Activated T-helper 2 cell treated with anti-CD3 and anti-CD28 coated beads, Interferon-gamma antibody, Interleukin-2, Interleukin-4, amounts not matched to agents 10 μg/mL and 5 μg/mL and 100 μg/mL, durations not matched to agents 14 hours and 24 hours and 36 hours (primary cell): Measurements from ENCODE around the gene ARHGAP24. TPM values are rescaled to one million over a fixed set of nuclear protein-coding genes. Genes with fewer than 3 reads are reported as not detected.

Experiments
- DNase-seq: peaks from one replicate; pipeline ENCODE4 v3.0.0; 2021; ENCODE audit warnings: low spot score
- H3K27ac Mint-ChIP-seq: one replicate; pipeline ENCODE4 v1.8.0; 2021; ENCODE audit warnings: mixed read lengths
- H3K27me3 Mint-ChIP-seq: one replicate; pipeline ENCODE4 v1.8.0; 2021; ENCODE audit warnings: low read depth, mixed read lengths
- H3K36me3 Mint-ChIP-seq: one replicate; pipeline ENCODE4 v1.8.0; 2021; ENCODE audit warnings: low read depth, mixed read lengths
- H3K4me1 Mint-ChIP-seq: one replicate; pipeline ENCODE4 v1.8.0; 2021; ENCODE audit warnings: low read depth, mixed read lengths
- H3K4me3 Mint-ChIP-seq: one replicate; pipeline ENCODE4 v1.8.0; 2021; ENCODE audit warnings: low read depth, mild to moderate bottlenecking, moderate library complexity, mixed read lengths
- H3K9me3 Mint-ChIP-seq: one replicate; pipeline ENCODE4 v1.8.0; 2021; ENCODE audit warnings: mixed read lengths
- intact Hi-C: fragments of 100-400 bp; cut with micrococcal nuclease; formaldehyde crosslinking; loops from one replicate; pipeline ENCODE4 v1.15.1; 2023
- total RNA-seq: library from RNA; stranded (reverse); gene quantifications from 2 replicates; pipeline ENCODE4 v1.2.3, GENCODE V29; 2022

The ARHGAP24 gene
- total RNA-seq, 1 donor from 2014 or later = not detected

GRCh38 chr4:85928775-85929591 lies 454.0 kb downstream of the ARHGAP24 start:
- no peak overlapping the region for H3K4me3 Mint-ChIP-seq
- H3K27ac Mint-ChIP-seq = no peak overlapping the region
- no peaks in the 10 kb centered on the region for H3K9me3 Mint-ChIP-seq
- H3K4me1 Mint-ChIP-seq = peaks cover 2% of the 10 kb centered on the region
- peaks cover 6% of the 10 kb centered on the region for H3K27me3 Mint-ChIP-seq
- intact Hi-C loops = no loop called here
- H3K36me3 Mint-ChIP-seq = no peaks in the 10 kb centered on the region
- no peak for DNase-seq

GRCh38 chr4:85929961-85930665 lies 455.2 kb downstream of the ARHGAP24 start:
- intact Hi-C loops = no loop called here
- Mint-ChIP-seq H3K36me3 (no peaks in the 10 kb centered on the region), H3K27me3 (peaks cover 6% of the 10 kb centered on the region), H3K9me3 (no peaks in the 10 kb centered on the region), H3K4me3 (no peak overlapping the region), H3K4me1 (peaks cover 2% of the 10 kb centered on the region), H3K27ac (no peak overlapping the region)
- DNase-seq = no peak

- no peaks in the 10 kb centered on the region for H3K9me3 Mint-ChIP-seq
- H3K27ac Mint-ChIP-seq = no peak overlapping the region
- peaks cover 2% of the 10 kb centered on the region for H3K4me1 Mint-ChIP-seq
- no peak overlapping the region for H3K4me3 Mint-ChIP-seq
- intact Hi-C loops = no loop called here
- DNase-seq = no peak
- no peaks in the 10 kb centered on the region for H3K36me3 Mint-ChIP-seq
- peaks cover 6% of the 10 kb centered on the region for H3K27me3 Mint-ChIP-seq
Observed at GRCh38 chr4:85932500-85933290, 457.7 kb downstream of the ARHGAP24 start.

- Mint-ChIP-seq H3K36me3 (no peaks in the 10 kb centered on the region), H3K27ac (no peak overlapping the region), H3K4me1 (peaks cover 2% of the 10 kb centered on the region), H3K27me3 (peaks cover 6% of the 10 kb centered on the region), H3K4me3 (no peak overlapping the region), H3K9me3 (no peaks in the 10 kb centered on the region)
- no peak for DNase-seq
- intact Hi-C loops = no loop called here
Observed at GRCh38 chr4:85933291-85933640, 458.3 kb downstream of the ARHGAP24 start.

- Mint-ChIP-seq H3K9me3 (no peaks in the 10 kb centered on the region), H3K27me3 (peaks cover under 1% of the 10 kb centered on the region), H3K27ac (no peak overlapping the region), H3K4me1 (no peaks in the 10 kb centered on the region), H3K36me3 (no peaks in the 10 kb centered on the region), H3K4me3 (no peak overlapping the region)
- DNase-seq = no peak
- intact Hi-C loops = no loop called here
Observed at GRCh38 chr4:85937507-85937906, 462.6 kb downstream of the ARHGAP24 start.

- H3K4me1 Mint-ChIP-seq = no peaks in the 10 kb centered on the region
- no peaks in the 10 kb centered on the region for H3K36me3 Mint-ChIP-seq
- DNase-seq = no peak
- intact Hi-C loops = no loop called here
- no peaks in the 10 kb centered on the region for H3K9me3 Mint-ChIP-seq
- no peak overlapping the region for H3K27ac Mint-ChIP-seq
- H3K4me3 Mint-ChIP-seq = no peak overlapping the region
- H3K27me3 Mint-ChIP-seq = no peaks in the 10 kb centered on the region
Observed at GRCh38 chr4:85938062-85938461, 463.1 kb downstream of the ARHGAP24 start.

GRCh38 chr4:85938902-85939301 lies 464.0 kb downstream of the ARHGAP24 start:
- Mint-ChIP-seq H3K9me3 (no peaks in the 10 kb centered on the region), H3K27me3 (no peaks in the 10 kb centered on the region), H3K27ac (no peak overlapping the region), H3K36me3 (no peaks in the 10 kb centered on the region), H3K4me1 (no peaks in the 10 kb centered on the region), H3K4me3 (no peak overlapping the region)
- intact Hi-C loops = no loop called here
- DNase-seq = no peak

GRCh38 chr4:85939595-85939994 lies 464.6 kb downstream of the ARHGAP24 start:
- Mint-ChIP-seq H3K27me3 (no peaks in the 10 kb centered on the region), H3K27ac (no peak overlapping the region), H3K4me1 (no peaks in the 10 kb centered on the region), H3K36me3 (no peaks in the 10 kb centered on the region), H3K4me3 (no peak overlapping the region), H3K9me3 (no peaks in the 10 kb centered on the region)
- DNase-seq = no peak
- intact Hi-C loops = no loop called here

- H3K4me1 Mint-ChIP-seq = no peaks in the 10 kb centered on the region
- H3K27ac Mint-ChIP-seq = no peak overlapping the region
- intact Hi-C loops = no loop called here
- no peaks in the 10 kb centered on the region for H3K9me3 Mint-ChIP-seq
- no peak overlapping the region for H3K4me3 Mint-ChIP-seq
- H3K36me3 Mint-ChIP-seq = no peaks in the 10 kb centered on the region
- DNase-seq = no peak
- H3K27me3 Mint-ChIP-seq = no peaks in the 10 kb centered on the region
Observed at GRCh38 chr4:85940151-85940550, 465.2 kb downstream of the ARHGAP24 start.

GRCh38 chr4:85942107-85942506 lies 467.2 kb downstream of the ARHGAP24 start:
- Mint-ChIP-seq H3K4me3 (no peak overlapping the region), H3K9me3 (no peaks in the 10 kb centered on the region), H3K4me1 (no peaks in the 10 kb centered on the region), H3K27me3 (no peaks in the 10 kb centered on the region), H3K36me3 (no peaks in the 10 kb centered on the region), H3K27ac (no peak overlapping the region)
- intact Hi-C loops = no loop called here
- DNase-seq = no peak

GRCh38 chr4:85946821-85947220 lies 471.9 kb downstream of the ARHGAP24 start:
- H3K9me3 Mint-ChIP-seq = no peaks in the 10 kb centered on the region
- H3K4me1 Mint-ChIP-seq = no peaks in the 10 kb centered on the region
- intact Hi-C loops = no loop called here
- H3K36me3 Mint-ChIP-seq = no peaks in the 10 kb centered on the region
- H3K27ac Mint-ChIP-seq = no peak overlapping the region
- no peaks in the 10 kb centered on the region for H3K27me3 Mint-ChIP-seq
- no peak overlapping the region for H3K4me3 Mint-ChIP-seq
- DNase-seq = no peak

GRCh38 chr4:85951099-85951498 lies 476.1 kb downstream of the ARHGAP24 start:
- Mint-ChIP-seq H3K27ac (no peak overlapping the region), H3K27me3 (no peaks in the 10 kb centered on the region), H3K9me3 (no peaks in the 10 kb centered on the region), H3K4me3 (no peak overlapping the region), H3K36me3 (no peaks in the 10 kb centered on the region), H3K4me1 (no peaks in the 10 kb centered on the region)
- intact Hi-C loops = no loop called here
- no peak for DNase-seq

- Mint-ChIP-seq H3K27ac (no peak overlapping the region), H3K4me3 (no peak overlapping the region), H3K4me1 (no peaks in the 10 kb centered on the region), H3K9me3 (no peaks in the 10 kb centered on the region), H3K36me3 (no peaks in the 10 kb centered on the region), H3K27me3 (no peaks in the 10 kb centered on the region)
- no peak for DNase-seq
- intact Hi-C loops = no loop called here
Observed at GRCh38 chr4:85952528-85952927, 477.6 kb downstream of the ARHGAP24 start.
